Keratinocyte (primary cell): Measurements from ENCODE around the gene EFCAB6.

Source experiments
- EZH2 ChIP-seq: IDR thresholded peaks from one replicate; pipeline ENCODE4 v1.6.1; 2012; ENCODE audit warnings: inconsistent platforms, mild to moderate bottlenecking, low read length, moderate library complexity
- TF ChIP-seq, protein P1 (sequence below), 3 experiments: IDR thresholded peaks in 1 of 3; conservative IDR thresholded peaks in 1 of 3; optimal IDR thresholded peaks in 1 of 3; 2 replicates in 2 of 3; 3 replicates in 1 of 3; pipeline versions ENCODE3 to v1.5.1; 2011; ENCODE audit warnings: low read length in 3 of 3, mild to moderate bottlenecking in 3 of 3, moderate library complexity in 2 of 3, control low read depth in 1 of 3, inconsistent platforms in 1 of 3; ENCODE audit not compliant: insufficient read depth in 2 of 3; ENCODE audit errors: extremely low read depth in 1 of 3

- no peak for TF ChIP-seq EZH2
- TF ChIP-seq, protein P1, sequence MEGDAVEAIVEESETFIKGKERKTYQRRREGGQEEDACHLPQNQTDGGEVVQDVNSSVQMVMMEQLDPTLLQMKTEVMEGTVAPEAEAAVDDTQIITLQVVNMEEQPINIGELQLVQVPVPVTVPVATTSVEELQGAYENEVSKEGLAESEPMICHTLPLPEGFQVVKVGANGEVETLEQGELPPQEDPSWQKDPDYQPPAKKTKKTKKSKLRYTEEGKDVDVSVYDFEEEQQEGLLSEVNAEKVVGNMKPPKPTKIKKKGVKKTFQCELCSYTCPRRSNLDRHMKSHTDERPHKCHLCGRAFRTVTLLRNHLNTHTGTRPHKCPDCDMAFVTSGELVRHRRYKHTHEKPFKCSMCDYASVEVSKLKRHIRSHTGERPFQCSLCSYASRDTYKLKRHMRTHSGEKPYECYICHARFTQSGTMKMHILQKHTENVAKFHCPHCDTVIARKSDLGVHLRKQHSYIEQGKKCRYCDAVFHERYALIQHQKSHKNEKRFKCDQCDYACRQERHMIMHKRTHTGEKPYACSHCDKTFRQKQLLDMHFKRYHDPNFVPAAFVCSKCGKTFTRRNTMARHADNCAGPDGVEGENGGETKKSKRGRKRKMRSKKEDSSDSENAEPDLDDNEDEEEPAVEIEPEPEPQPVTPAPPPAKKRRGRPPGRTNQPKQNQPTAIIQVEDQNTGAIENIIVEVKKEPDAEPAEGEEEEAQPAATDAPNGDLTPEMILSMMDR (optimal IDR thresholded peaks at IDR 0.05 in 1 of 3, IDR thresholded peaks at IDR 0.05 in 1 of 3, conservative IDR thresholded peaks at IDR 0.05 in 1 of 3; ENCODE audit: extremely low read depth in 1 of 3, insufficient read depth in 2 of 3, low read length in 3 of 3) = no peak
These were observed 313.9 kb downstream of the EFCAB6 start for GRCh38 chr22:43497956-43498855.
